GM19372 (cell line): ENCODE data around the gene ELL.
A peak's percentile ranks its signal among the peaks of the same experiment; 100 is the strongest.

Experiments used
- ATAC-seq: cut with Tn5 transposase; IDR thresholded peaks from one replicate; pipeline ENCODE4 v1.9.1; 2021; ENCODE audit warnings: mild to moderate bottlenecking, low read depth, moderate library complexity; ENCODE audit not compliant: unreplicated experiment

ELL gene

DNA sequence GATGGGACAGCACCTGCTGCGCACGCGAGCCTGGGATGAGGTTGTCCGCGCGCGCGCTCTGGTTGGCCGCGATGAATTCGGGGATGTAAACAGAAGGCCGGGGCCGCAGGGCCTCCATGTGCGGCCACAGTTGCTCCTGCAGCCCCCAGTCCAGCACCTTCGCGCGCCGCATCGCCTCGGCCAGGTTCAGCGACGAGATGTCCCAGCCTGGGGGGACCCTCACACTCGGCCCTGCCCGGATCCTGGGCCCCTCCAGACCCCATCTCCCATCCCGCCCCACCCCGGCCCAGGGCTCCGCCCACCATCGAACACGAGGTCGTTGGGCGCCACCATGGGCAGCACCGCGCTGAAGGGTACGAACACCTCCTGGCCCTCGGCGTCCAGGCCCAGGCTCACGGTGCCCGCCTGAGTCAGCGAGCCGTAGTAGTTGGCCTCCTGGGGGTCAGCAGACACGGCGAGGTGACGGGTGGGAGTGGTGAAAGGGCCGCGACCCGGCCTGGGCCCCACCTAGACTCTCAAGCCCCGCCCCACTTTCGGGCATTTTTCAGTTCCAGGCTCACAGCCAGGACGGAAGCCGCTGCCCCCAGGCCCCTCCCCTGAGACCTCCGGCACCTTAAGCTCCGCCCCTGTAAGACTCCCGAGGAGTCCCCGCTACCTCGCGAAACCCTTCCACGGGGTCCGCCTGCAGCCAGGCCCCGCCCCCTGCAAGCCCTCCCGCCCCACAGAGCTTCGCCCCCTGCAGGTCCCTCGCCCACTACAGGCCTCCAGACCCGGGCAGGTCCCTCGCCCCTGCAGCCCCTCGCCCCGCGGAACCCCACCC is 85.0 kb downstream of the ELL start:
- no peak for ATAC-seq

DNA sequence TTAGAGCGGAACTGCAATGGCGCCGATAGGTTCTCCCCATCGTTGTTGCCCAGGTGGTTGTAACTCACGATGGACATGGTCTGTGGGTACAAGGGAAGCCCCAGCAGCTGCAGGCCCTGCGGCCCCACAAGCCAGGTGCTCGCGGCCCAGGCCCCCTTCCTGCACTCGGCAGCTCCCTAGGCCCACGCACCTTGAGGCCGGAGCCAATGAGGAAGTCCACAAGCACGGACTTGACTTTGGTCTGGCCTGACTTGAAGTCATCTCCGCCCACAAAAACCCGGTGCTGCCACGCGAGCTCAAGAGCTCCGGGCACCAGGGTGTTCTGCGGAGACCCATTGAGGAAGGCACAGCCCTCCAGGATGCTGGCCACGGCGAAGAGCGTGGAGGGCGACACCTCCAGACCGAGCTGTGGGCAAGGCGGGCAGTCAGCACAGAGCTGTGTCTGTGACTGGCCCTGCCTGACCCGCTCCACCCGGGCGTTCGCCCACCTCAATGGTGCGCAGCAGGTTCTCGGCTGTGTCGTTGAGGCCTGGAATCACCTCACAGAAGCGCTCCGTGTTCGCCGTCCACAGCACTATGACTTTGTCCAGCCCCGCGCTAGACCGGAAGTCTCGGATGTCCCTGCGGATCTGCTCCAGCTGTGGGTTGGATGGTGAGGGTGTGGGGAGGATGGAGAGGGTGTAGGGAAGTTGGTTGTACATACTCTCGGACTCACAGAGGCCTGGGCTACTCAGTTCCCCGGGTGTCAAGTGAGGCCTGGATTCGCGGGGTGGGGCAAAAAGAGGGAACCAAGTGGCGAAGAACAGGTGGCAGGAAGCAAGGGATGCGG is 85.8 kb downstream of the ELL start:
- ATAC-seq: no peak

DNA sequence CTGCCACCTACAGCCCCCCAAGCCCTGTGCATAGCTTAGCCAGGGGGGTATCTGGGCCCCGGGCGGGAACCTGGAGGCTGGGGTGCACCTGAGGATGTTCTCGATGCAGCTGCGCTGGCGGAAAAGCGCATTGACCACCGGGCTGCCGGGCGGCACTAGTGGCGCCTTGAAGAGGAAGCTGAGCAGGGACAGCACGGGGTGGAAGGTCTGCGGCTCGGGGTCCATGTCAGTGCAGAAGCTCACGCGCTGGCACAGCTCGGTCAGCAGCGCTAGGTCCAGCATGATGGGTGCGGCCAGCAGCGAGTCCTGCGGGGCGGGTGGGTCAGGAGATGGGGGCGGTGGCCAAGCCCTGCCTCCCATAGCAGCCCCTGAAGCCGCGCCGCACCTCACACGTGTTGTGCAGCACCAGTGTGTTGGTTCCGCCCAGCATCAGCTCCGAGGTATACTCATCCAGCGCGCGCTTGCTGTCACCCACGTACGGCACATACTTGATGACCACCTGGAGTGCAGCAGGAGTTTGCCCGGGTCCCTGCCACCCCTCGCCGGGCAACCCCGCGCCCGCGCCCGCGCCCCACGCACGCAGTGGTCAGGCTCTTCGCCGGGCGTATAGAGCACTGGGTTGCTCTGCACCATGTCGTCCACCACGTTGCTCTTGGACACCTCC is 86.6 kb downstream of the ELL start:
- ATAC-seq: no peak

DNA sequence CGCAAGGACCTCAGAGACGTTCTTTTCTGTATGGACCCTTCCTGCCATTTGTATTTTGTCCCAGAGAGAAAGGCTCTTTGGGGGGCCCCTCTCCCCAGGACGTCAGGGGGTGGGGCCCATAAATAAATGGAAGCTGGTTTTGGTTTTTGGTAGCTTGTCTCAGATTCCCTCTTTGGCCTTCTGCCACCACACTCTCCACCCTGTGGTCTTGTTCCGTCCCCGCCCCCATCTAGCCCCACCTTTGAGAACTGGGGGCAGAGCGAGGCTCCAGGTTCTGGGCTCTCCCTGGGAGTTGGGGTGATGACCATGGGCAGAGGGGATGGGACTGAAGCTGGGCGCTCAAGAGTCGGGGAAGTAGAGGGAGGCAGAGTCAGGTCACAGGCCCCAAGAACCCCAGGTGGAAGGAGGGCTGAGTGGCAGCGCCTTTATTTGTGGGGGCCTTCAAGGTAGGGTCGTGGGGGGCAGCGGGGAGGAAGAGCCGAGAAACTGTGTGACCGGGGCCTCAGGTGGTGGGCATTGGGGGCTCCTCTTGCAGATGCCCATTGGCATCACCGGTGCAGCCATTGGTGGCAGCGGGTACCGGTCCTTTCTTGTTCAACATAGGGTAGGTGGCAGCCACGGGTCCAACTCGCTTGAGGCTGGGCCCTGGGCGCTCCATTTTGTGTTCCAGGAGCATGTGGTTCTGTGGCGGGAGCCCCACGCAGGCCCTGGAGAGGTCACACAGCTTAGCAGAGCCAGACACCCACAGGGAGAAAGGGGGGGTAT is 87.3 kb downstream of the ELL start:
- ATAC-seq: no peak

DNA sequence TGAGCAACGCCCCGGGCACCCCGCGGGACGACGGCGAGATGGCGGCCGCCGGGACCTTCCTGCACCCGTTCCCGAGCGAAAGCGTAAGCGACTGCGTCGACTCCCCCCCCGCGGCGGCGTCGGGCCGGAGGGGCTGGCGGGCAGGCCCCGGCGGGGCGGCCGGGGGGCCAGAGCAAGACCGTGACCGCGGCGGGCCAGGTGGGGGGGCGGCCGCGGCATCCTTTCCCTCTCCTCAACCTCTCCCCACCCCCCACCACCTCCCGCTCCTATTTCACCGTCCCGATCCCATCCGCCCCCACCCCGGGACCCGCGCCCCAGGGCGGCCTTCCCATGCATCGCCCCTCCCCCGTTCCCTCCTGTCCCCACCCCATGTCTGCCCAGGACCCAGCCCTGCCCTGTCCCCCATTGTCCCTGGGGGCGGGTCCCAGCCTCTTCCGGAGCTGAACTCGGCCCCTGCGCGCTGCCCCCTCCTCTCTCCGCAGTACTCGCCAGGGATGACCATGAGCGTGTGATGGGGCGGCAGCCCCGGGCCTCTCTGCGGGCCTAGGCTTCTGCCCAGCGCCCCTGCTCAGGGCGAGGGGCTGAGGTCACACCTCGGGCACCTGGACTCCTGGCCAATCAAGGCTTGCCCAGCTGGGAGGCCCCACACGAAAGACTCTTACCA is 88.0 kb downstream of the ELL start:
- ATAC-seq: no peak

DNA sequence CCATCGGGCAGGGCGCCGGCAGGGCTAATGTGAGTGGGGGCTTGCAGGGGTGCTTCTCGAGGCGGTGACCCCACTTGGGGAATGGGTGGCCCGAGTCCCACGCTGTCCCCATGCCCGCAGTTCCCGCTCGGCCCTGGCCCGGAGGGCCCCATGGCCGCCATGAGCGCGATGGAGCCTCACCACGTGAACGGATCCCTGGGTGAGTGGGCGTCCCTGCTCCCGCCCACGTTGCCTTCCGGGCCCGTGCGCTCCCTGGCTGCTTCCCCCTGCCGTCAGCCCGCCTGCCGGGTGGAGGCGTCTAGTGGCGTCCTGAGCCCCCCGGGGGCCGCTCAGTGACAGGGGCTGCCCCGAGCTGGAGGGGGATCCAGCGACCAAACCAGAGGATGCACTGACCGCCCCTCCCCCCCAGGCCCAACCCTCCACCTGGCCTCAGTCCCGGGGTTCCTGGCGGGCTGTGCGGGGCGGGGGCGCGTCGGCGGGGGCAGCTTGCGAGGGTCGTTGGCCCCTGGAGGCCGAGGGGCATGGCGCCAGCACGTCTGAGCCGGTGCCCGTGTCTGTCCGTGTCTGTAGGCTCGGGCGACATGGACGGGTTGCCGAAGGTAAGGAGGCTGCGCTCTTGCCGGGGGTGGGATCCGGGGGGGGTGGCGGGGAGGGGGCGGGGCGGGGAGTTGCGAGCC is 88.7 kb downstream of the ELL start:
- ATAC-seq: no peak

DNA sequence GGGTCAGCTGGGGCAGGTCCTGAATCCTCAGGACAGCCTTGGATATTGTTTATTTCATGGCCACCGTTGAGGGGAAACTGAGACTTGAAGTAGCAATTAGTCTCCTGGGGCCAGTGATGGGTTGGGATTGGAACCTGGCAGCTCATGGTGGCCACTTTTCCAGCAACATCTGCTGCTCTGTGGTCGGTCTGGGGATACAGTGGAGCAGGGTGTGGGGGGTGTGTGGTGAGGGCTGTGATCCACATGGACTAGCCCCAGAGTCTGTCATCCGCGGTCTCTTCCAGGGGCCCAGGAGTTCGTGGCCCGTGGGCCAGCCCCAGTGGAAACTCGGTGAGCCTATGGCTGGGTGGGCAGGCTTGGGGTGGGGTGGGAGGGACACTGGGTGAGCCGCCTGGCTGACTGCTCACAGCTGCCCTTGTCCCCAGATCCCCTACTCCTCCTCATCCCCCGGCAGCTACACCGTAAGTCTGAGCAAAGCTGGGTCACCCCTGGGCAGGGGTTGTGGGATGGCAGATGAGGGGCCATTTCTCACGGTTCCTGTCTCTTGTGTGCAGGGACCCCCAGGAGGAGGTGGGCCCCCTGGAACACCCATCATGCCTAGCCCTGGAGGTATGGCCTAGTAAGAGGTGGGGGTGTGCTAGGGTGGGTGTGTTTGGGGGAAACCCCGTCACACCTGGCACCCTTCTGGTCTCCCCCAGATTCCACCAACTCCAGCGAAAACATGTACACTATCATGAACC is 89.4 kb downstream of the ELL start:
- ATAC-seq: no peak

DNA sequence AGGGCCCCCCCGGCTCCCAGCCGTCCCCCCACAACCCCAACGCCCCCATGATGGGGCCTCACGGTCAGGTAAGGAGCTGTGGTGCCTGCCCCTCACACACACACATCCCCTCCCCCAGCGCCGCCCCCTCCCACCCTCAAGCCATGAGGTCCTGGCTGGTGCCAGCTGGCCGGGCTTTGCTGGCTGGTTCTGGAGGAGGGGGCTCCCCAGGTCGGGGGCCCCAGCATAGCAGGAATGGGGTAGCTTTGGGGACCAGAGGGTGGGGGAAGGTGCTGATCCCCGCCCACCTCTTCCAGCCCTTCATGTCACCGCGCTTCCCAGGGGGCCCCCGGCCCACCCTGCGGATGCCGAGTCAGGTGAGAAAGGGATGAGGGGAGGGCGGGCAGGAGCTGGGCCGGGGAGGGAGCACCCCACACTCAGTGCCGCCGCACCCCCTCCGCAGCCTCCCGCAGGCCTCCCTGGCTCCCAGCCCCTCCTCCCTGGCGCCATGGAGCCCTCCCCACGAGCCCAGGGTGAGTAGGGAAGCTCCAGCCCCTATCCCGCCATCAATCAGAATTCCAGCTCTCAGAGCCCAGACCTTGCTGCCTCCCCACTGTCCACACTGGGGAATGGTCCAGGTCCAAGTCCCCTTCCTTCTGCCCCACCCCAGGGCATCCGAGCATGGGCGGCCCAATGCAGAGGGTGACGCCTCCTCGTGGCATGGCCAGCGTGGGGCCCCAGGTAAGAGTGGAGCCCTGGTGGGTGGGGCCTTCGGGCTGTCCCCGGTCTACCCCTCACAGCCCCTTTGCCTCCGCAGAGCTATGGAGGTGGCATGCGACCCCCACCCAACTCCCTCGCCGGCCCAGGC is 90.3 kb downstream of the ELL start:
- ATAC-seq: no peak

DNA sequence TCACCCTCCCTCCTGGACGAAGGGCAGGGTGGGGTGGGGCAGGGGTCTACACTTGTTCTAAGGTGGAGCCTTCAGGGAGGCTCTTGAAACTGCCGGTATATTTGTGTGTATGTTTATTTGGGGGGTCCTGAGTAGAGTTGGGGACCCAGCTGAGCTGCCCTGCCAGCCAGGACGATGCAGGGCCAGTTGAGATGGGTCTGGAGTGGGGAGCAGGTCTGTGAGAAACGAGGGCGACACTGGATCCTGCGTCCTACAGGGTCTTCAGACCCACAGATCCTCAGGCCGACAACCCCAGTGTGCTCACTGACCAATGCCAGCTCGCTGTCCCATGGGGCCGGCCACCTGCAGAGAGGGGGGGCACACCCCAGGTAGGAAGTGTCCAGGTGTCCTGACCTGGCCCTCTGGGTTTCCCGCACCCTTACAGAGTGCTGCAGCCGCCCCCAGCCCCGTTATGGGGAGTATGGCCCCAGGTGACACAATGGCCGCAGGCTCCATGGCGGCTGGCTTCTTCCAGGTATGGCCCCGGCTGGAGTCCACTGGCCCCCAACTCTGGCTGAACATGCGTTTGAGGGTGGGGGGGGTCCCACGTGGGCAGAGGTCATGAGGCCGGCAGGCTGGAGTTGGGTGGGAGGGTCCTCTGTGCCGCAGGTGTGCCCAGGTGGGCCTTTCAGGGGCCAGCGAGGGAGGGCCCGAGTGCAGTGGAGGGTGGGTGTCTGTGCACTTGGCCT is 91.3 kb downstream of the ELL start:
- ATAC-seq: no peak

DNA sequence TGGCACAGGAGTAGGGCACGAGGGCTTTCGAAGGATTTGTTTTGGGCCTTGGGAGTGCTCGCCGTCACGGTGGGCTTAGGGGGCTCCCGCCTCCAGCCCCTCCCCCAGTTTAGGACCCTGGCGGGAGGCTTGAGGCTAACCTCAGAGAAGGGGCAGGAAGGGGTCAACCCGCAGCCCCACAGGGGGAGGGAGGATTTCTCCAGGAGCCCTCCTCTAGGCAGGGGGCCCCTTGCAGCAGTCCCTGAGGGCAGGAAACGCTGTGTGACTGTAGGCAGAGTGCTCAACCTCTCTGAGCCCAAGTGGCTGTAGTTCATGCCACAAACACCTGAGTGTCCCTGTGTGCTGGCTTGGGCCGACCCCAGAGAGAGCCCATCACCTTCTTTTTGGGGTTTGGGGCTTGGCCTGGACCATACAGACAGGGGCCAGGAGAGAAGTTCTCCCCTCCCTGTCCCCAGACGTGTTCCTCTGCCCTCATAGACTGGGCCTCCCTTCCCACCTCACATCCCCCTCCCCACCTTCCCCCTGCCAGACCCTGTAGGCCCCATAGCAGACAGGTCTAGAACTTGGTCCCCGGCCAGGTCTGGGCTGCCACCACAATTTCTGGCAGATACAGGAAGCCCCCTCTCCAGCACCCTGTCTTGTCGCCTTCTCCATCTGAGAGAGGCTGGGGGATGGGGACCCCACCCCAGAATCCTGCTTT is 92.0 kb downstream of the ELL start:
- no peak for ATAC-seq

DNA sequence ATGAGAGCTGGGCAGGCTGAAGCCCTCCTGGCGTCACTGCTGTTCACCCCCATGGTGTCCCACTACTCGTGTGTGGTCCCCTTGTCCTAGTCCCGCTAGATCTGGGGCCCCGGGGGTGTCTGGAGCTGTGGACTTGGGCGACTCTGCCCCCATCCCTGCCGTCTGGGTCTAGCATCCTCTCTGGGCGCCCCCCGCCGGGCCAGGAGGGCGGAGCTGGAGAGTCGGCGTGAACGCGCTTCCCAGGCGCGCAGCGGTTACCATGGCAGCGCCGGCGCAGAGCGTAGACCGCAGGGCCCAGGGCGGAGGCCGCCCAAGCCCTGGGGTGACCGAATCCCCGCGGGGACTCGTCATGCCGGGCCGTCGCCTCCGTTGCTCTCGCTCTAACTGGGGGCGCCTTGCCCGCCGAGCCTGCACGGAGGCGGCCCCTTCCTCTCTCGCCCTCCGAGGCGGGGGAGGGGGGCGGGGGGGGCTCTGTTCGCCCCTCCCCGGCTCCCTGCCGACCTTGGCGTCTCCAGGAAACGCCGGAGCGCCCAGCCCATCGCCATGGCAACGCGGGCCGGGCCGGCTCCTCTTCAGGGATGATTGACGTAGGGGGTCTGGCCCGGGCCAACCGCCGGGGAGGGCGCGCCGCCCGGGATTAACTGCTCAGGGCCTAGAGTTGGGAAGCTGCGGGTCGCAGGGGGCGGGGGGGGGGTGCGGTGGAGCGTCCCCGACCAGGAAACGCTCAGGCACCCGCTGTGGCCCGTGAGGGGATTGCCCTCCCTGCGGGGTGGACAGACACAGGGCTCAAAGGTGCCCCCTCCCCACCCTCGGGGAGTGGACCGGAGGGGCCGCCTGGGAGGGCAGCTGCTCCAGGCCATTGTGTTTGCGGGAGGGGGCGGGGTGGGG is 92.8 kb downstream of the ELL start:
- ATAC-seq: peak; percentile 63

DNA sequence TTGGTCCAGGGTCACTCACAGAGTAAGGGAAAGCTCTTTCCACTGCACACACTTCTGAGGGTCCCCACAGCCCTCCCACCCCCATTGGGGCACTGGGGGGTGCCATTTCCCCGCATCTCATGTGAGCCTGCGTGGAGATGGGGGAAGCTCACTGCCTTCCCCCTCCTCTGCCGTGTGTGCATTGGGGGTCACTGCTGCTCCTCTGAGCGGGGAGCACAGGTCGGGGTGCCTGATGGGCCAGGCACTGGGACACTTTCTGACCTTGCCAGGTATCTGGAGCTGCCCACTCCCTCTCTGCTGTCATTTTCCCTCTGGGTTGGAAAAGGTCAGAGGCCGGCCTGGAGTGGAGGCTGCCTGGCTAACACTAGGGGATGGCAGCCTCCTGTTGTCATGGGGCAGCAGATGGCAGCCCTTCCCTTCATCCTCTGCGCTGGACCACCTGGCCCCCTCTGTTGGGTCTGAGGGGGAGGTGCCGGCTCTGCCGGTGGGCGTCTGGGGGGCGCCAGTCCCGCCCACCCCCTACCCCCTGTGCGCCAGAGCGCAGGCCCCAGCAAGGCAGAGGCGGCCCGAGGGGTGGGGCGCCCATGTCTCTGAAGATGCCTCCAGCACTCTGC is 93.6 kb downstream of the ELL start:
- no peak for ATAC-seq

DNA sequence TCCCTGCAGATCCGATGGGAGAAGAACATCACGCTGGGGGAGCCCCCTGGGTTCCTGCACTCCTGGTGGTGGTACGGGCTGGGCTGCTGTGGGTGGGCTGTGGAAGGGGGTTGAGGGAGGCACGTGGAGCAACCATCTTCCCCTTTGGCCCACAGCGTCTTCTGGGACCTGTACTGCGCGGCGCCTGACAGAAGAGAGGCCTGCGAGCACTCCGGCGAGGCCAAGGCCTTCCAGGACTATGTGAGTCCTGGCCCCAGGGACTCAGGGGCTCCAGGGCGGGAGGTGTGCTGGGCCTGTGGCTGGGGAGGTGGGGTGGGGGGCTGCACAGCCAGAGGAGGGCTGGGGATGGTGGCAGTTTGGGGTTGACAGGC is 94.1 kb downstream of the ELL start:
- no peak for ATAC-seq

DNA sequence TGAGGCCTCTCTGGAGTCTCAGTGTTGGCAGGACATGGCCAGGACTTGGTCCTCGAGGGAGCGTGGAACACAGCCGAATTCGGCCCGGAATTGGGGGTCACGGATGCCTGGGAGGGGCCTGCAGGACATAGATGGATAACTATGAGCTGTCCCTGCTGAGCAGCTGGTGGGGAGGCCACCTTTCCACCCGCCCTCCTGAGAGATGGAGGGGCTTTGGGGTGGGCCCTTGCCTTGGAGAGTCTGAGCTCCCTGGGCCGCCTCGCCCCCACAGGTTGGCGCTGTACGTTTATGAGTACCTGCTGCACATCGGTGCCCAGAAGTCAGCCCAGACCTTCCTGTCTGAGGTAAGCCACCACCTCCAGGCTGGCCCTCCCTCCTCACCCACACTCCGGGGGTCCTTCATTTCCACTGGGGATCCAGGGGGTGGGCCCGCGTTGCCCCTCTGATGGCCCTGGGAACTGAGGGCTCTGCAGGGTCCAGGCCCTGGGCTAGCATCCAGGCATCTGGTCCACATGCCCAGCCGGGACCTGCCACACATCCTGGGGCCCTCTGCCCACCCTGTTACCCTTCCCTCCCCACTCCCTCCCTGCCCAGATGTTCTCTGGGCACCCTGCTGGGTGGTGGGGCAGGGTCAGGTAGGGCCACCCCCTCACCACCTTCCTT is 94.7 kb downstream of the ELL start:
- ATAC-seq: no peak

DNA sequence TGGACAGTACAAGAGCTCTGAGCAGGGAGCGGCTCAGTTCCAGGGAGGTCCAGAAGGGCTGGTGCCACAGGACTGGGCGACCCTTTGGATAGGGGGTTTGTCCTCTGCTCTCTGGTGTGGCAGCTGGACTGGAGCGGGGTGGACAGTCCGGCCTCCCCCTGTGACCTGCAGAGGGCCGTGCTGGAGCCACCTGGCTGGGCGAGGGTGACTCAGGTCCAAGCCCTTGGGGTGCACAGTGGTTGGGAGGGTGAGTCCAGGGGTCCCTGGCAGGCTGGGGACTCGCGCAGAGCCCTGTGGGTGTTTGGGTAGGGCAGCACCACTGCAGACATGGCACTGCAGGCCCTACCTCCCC is 95.5 kb downstream of the ELL start:
- no peak for ATAC-seq
